ENCODE data around the gene POLR2B.
"Not testable (repeated sequence)": the region's sequence is repeated elsewhere in the genome, so short reads cannot be mapped to it uniquely, and the experiment has no call there.

POLR2B gene

DNA sequence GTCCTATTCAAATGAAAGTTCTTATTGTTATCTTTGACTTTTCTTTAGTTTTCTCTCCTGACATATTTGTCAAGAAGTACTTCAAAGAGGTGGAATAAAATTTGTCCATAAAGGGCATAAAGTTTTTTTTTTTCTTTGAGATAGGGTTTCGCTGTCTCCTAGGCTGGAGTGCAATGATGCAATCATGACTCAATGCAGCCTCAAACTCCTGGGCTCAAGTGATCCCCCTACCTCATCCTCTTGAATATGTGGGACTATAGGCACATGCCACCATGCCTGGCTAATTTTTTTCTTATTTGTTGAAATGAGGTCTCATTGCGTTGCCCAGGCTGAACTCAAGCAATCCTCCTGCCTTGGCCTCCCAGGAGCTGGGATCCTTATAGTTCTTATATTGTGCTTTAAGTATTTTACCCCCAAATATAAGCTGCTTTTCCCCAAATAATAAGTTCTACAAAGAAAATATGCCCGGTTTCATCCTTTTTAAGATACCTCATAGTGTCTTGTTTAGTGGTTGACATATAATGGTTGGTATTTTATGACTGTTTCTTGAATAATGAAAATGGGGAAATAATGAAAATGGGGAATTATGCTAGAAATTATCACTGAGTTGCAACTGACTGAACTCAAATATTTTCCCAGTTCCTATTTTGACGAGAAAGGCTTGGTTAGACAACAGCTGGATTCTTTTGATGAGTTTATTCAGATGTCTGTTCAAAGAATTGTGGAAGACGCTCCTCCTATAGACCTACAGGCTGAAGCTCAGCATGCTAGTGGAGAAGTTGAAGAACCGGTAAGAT is 11.6 kb downstream of the POLR2B start:
- DNase-seq: no peak

DNA sequence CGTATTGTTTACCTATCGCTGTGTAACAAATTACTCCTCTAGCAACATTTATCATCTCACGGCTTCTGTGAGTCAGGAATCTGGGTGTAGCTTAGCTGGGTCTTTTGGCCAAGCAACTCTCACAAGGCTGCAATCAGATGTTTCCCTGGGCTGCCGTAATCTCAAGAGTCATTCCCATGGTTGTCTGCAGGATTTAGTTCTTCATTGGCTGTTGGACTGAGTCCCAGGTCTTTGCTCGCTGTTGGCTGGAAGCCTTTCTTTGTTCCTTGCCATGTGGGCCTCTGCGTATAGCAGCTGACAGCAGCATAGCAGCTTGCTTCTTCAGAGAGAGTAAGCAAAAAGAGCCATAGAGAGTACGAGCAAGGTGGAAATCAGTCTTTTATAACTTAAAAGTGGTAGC is 16.8 kb downstream of the POLR2B start:
- no peak for DNase-seq

DNA sequence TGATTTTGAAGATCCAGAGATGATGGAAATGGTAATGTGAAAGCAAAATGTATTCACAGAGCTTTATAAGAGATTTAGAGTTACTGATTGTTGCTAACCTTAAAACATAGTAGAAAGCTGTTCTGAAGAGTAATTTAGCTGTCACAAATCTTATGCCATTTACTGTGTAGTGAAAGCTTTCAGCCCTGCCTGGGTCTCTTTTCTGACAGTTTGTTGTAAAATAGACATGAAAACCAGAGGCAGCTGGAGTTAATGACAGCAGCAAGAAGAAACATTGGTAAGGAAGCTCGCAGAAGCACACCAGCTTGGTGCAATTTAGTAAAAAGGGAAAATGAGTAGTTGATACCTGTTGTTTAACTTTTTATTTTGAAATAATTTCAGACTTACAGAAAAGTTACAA is 21.1 kb downstream of the POLR2B start:
- no peak for DNase-seq

DNA sequence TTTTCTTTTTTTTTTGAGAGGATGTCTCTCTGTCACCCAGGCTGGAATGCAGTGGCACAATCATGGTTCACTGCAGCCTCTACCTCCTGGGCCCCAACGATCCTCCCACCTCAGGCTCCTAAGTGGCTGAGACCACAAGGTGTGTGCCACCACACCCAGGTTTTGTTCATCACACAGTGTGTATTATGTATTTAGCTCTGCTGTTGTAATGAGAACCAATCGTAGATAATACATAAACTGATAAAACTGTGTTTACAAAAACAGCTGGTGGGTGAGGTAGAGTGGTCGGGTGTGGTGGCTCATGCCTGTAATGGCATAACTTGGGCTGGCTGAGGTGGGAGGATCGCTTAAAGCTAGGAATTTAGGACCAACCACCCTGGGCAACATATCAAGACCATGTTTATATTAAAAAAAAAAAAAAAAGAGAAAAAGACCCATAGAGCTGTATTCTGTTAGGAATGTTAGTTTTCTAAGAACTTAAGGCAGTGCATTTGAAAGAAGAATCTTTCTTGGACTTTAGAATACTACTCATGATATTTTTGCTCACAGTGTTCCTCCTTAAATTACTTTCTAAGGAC is 34.9 kb downstream of the POLR2B start:
- no peak for DNase-seq

- no peak for DNase-seq
Measured at GRCh38 chr4:57018980-57019379, 40.3 kb downstream of the POLR2B start.

DNA sequence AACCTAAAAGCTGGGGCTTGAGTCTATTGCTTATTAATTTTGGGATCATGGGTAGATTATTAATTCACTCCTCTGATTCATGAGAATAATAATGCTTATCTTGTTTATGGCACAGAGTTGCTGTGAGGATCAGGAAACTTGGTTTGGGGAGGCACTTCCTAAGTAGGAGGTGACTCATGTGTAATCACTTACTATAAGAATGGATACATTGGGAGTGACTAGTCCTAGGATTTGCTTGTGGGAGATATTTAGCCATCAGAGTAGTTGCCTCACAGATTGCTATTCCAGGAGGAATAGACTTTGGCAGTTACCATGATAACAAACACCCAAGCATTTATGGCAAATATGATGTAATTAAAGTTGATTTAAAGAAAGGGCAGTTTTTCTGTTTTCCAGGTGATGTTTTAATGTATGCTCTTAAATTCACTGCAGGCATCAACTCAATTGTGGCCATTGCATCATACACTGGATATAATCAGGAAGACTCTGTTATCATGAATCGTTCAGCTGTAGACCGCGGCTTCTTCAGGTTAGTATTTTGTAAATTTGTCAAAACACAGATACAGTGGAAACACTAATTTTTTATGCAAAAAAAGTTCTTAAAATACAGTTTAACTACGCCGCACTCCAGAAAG is 41.9 kb downstream of the POLR2B start:
- no peak for DNase-seq

DNA sequence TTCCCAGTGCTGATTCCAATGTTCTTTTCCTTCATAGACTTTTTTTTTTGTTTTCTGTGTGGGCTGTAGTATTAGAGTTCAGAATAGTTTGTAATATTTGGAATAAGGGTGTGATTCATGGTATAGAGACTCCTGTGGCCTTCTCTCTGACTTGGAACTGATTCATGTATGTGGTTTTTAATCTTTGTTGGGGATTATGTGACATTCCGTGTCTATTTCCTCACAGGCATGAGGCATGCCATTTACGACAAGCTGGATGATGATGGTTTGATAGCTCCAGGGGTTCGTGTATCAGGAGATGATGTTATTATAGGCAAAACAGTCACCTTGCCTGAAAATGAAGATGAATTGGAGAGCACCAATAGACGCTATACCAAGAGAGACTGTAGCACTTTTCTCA is 44.4 kb downstream of the POLR2B start:
- DNase-seq: no peak

- no peak for DNase-seq
Measured at GRCh38 chr4:57034520-57034919, 55.8 kb downstream of the POLR2B start.

GRCh38 chr4:57037982-57038604 is 59.4 kb downstream of the POLR2B start:
- DNase-seq: peak; percentile 39

GRCh38 chr4:57039345-57039744 is 60.6 kb downstream of the POLR2B start:
- no peak for DNase-seq

DNA sequence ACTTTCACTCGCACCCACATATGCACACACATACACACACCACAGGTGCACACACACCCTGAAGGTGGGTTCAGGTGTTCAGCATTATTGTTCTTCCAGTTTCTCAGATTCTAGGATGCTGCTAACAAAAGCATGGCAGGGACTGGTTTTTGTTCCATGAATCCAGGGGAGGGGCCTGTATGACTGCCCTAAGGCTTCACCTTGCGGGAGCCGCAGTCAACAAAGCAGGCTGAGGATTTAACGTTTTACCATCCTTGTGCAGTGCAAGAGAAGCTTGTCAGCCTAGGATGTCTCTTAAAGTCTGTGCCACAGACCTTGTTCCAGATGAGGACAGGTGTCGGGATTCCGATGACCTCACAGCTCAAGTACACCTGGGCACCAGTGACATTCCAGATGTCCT is 61.8 kb downstream of the POLR2B start:
- DNase-seq: no peak

- DNase-seq: no peak
Measured at GRCh38 chr4:57041020-57041419, 62.3 kb downstream of the POLR2B start.

- DNase-seq: no peak
Measured at GRCh38 chr4:57042711-57043169, 64.0 kb downstream of the POLR2B start.

DNA sequence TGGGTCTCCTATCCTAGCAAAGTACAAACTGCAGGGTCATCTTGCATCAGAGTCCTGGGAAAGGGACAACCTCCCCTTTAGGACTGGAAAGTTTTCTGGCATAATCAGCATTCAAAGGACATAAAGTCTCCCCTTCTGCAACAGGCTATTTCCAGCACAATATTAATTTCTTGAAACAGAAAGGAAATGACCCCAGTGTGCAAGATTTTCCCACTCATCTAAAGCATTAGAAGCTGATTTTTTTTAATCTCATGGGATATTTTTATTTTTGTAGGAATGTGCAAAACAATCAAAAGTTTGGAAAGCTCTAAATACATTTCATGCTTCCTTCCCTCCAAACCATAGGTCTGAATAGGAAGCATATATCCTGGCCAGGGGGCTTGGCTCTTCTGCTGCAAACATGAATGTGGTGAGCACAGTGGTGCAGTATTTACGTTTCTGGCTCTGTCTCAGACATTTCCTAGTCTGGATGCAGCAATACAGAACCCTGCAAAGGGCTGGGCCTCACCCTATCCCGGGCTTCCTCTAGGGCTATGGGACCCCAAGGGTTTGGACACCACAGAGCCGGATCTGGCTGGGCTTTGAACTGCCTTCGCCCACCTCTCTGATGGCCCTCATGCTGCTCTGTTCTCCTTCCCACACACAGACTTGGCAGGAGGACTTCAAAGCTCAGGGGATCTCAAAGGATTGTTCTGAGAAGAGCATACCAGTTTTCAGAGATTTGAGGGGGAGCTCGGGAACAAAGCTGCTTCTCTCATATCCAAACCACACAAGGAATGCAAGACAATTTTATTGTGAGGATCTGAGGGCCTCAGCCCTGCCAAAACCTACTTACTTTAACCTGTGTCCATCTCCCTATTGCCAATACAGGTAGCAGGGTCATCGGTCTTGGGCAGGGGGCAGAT is 64.9 kb downstream of the POLR2B start:
- no peak for DNase-seq

DNA sequence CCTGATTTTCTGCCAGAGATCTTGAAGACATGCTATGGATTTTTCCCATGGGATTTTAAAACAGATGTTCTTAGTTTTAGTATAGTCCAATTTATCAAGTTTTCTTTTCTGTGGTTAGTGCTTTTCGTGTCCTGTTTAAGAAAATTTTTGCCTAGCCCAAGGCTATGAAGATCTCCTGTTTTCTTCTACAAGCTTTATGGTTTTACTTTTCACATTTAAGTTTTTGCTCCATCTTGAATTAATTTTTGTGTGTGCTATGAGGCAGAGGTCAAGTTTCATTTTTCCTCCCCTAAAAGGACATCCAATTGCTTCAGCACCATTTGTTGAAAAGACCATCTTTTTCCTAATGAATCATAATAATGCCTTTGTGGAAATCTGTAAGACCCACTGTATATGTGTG is 65.6 kb downstream of the POLR2B start:
- no peak for DNase-seq

GRCh38 chr4:57044996-57045395 is 66.3 kb downstream of the POLR2B start:
- DNase-seq: no peak

DNA sequence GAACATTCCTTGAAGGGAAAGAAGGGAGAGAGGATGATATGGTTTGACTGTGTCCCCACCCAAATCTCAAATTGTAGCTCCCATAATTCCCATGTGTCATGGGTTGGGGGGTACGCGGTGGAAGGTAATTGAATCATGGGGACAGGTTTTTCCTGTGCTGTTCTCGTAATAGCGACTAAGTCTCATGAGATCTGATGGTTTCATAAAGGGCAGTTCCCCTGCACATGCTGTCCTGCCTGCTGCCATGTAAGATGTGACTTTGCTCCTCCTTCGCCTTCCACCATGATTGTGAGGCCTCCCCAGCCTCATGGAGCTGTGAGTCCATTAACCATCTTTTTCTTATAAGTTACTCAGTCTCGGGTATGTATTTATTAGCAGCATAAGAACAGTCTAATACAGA is 68.3 kb downstream of the POLR2B start:
- DNase-seq: not testable (repeated sequence)

DNA sequence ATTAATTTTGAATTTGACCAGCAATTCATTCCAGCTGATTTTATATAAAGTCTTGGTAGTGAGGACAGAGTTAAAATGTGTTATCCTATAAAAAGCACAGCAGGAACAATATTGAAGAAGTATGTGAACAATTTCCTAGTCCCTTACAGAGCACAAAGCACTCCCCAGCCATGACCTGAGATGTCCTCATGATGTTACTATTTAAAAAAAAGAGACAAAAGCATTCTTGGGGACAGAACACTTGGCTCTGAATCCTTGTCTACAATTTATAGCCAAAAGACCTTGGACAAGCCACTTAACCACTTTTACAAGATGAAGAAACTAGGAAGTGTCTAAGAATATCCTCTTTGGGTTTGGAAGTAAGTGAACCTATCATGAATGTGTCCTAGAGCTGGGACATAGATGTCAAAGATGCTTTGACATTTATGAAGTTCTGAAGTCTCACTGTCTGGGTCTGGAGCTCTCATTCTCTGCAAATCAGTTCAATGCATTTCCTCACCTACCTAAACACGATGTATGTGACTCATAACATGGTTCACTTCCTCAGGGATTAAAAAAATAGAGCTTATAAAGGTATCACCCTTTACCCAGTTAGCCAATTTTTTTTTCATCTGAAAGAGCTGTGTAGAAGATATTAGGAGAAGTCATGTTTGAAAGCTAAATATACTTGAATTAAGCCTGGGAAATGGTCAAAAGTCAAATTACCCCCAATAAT is 70.1 kb downstream of the POLR2B start:
- no peak for DNase-seq

DNA sequence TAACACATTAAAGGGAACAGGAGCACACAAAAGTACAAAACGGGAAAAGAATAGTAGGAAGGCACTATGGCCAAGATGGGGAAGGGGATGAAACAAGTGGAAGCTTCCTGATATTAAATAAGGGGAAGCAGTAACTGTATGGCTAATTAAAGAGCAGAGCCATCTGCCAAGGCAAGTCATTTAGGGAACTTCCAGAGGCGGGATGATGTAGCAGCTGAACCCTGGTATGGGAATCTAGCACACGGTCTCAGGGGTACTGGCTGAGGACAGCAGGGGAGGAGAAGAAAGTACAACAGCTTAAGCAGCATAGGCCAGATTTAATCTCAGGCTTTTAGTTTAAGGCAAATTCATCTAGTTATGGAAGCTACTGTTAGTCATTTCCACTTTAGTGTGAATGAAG is 72.4 kb downstream of the POLR2B start:
- DNase-seq: no peak

- DNase-seq: no peak
Measured at GRCh38 chr4:57051524-57051923, 72.8 kb downstream of the POLR2B start.

DNA sequence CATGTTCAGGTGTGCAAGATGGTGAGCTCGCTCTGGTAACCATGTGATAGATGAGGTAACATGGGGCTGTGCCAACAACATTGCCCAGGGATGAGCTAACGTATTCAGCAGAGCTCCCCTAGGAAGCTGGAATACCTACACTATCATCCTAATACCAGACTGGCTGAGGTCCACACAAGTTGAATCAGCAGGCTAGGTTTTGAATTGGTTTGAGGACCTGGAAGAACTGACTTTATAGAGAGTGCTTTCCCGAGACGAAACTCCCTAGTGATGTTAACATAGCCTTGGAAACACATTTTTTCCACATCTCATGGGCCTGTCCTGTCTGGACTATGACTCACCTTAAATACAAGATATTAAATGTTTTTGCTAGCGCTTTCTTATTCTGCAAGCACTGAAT is 74.8 kb downstream of the POLR2B start:
- no peak for DNase-seq

GRCh38 chr4:57055886-57056285 is 77.2 kb downstream of the POLR2B start:
- DNase-seq: no peak
